Endometrial microvascular endothelial cells (primary cell): Measurements from ENCODE around the gene SNX32. TPM values are rescaled to one million over a fixed set of nuclear protein-coding genes. Genes with fewer than 3 reads are reported as not detected.

Source experiments
- in situ Hi-C: cut with HindIII; loops from 2 replicates; pipeline ENCODE4 v1.10.0; 2017; ENCODE audit warnings: low sequenced_read_pairs, low pct_unique_long_range_greater_than_20kb; ENCODE audit errors: inconsistent ontology term
- total RNA-seq: library from RNA; depleted of rRNA; stranded (reverse); fragments of >200 nt; gene quantifications from one replicate; pipeline ENCODE4 v1.2.3, GENCODE V29; 2015; ENCODE audit errors: inconsistent ontology term

Gene SNX32
- total RNA-seq, 1 donor from 2014 or later = not detected

DNA sequence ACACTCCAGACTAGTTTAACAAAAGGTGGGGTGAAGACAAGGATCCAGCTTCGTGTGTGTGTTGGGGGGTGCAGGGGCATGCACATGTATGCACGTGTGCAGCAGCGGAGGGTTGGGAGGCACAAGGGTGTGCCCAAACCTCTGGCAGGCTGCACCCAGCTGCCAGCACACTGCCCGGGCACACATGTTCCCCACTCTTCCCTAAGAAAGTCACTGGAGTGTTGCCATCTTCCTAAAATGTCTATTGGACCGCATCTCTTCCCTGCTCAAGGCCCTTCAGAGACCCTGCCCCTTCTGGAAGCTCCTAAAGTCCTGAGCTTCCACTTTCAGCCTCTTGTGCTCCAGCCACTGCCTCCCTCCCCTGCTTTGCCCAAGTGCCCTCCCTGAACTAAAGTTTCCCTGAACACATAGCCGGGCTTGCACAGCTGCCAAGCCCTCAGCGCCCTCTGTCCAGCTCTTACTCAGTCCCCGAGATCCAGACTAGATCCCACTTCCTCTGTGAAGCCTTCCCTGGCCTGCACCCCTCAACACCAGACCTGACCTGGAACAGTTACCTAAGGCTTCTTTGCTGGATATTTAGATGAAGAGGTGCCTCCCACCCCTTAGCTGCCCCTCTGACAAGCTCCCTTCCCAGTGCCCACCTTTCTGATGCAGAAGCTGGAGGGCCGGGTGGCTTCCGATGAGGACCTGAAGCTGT, 18.2 kb downstream of the SNX32 start:
- in situ Hi-C loops = no loop called here

GRCh38 chr11:65852508-65853245, 18.9 kb downstream of the SNX32 start:
- in situ Hi-C loops = no loop called here

DNA sequence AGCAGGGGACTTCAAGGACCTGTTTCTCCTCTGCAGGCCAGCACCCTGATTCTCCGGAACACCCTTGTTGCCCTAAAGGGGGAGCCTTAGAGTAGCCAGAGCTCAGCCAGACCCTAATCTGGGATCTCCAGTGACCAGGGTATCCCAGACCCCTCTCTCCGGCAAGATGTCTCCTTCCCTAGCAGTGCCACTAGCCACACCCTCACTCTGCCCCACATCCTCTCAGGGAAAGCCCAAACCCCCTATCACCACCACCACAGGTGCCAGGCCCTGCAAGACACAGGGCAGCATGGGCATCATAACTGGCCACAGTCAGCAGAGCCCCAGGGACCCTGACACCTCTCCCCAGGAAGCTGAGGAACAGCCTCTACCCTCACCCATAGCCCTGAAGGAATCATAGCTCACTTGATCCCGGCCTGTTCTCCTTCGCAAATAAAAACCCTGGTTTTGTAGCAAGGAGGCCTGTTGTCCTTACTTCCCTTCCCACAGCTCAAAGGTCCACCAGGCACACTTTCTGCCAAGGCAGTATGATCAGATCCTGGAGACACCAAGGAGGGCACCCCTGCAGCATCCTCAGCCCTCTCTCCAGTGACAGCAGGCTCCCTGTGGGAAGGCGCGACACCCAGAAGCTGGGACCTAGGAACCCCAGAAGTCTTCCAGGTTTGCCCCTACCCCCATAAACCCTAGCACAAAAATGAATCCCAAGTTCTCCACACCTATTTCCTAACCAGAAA, 19.6 kb downstream of the SNX32 start:
- in situ Hi-C loops = no loop called here

GRCh38 chr11:65854161-65854592, 20.4 kb downstream of the SNX32 start:
- in situ Hi-C loops = no loop called here

DNA sequence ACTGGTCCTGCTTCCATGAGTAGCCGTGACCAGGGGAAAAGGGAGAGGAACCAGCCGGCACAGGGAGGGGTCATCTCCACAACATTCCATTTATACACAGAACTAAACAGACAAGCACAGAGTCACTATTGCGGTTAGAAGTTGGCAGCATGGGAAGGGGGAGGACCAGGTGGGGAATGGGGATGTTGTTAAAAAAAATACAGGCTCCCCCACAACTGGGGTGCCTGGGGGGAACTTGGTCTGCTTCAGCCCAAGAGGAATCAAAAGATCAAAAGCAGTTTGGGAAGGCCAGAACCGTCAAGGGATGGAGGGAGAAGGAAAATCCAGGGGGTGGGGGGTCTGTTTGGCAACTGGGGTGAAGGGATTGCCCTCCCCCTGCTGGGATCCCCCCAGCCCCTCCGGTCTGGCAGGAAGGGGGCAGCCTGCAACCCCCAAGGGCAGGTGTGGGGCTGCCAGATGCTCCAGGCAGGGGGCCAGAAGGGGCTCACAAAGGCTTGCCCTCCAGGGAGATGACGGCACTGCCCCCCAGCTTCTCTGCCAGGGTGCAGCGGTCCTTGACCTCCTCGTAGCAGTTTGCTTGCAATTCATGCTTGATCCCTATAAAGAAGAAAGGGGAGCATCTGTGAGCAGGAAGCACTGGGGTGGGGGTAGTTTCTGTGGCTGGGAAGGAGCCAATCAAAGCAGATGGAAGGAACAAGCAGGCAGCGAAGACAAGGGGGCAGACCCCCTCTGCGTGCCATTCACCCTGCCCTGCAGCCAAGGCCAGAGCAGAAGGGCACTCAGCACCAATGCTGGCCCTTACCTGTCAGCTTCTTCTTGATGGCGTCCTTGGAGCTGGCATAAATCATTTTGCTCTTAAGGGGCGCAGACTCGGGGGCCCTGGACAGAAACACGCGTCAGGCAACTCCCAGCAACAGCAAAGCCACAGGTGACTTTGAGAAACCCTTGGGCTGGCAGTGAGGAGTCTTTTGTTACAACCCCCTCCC, 21.4 kb downstream of the SNX32 start:
- in situ Hi-C loops = no loop called here

- in situ Hi-C loops = no loop called here
Measured at GRCh38 chr11:65855927-65856363, 22.2 kb downstream of the SNX32 start.

GRCh38 chr11:65856689-65857499, 23.1 kb downstream of the SNX32 start:
- in situ Hi-C loops = no loop called here

GRCh38 chr11:65857500-65857852, 23.7 kb downstream of the SNX32 start:
- in situ Hi-C loops = no loop called here

- in situ Hi-C loops = no loop called here
Measured at GRCh38 chr11:65857853-65858680, 24.3 kb downstream of the SNX32 start, which contains the start of gene CFL1. CFL1 (minus strand) TSS chr11:65858180; CDS start chr11:65858099, 81 bp downstream.

GRCh38 chr11:65858681-65859087, 24.9 kb downstream of the SNX32 start:
- in situ Hi-C loops = no loop called here

GRCh38 chr11:65859095-65859811, 25.5 kb downstream of the SNX32 start:
- in situ Hi-C loops = no loop called here

DNA sequence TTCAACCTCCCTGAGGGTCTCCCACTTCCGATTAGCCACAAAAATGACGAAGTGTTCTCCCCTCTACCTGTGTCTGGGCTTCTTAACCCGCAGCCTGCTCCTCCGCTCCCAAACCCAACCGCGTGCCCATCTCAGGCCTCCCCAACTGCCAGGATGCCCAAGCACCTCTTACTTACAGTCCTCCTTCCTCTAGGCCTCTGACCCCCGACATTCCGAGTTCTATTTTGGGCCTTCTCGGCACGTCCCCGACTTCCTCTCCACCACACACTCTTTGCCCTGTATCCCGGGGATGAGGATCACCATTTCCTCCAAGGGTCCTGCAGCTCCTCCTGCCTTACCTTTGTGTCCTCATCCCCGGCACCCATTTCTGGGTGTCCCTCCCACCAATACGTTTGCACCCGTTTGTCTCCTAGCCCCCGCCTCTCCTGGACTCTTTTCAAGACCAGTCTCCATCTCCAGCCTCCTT, 26.1 kb downstream of the SNX32 start:
- in situ Hi-C loops = no loop called here

DNA sequence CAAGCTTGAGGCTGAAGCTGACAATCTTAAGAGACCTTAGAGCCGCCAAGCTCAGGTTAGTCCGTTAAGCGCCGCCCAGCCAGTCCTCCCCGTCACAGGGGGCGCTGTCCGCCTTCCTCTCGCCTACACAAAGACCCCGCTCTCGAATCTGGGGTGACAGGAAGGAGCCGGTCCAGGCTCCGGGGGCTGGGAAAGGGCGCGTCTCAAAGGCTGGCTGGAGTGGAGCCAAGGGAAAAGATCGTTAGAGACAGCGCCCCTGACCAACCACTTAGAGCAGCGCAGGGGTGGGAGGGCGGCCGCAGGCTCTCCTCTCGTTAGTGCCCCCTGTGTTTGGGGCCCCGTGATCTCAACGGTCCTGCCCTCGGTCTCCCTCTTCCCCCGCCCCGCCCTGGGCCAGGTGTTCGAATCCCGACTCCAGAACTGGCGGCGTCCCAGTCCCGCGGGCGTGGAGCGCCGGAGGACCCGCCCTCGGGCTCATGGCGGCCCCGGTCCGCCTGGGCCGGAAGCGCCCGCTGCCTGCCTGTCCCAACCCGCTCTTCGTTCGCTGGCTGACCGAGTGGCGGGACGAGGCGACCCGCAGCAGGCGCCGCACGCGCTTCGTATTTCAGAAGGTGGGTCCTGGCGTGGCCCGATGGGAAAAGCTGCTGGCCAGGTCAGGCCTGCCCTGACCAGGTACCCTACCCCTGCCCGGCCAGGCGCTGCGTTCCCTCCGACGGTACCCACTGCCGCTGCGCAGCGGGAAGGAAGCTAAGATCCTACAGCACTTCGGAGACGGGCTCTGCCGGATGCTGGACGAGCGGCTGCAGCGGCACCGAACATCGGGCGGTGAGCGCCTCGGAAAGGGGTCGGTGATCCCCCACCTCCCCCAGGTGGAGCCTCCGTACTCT, 26.8 kb downstream of the SNX32 start, which contains the start of gene MUS81:
MUS81 (plus strand) TSS at position 156 of the 887 bp plus-strand sequence; CDS start at position 477, 321 bp downstream.
- in situ Hi-C loops = no loop called here

- in situ Hi-C loops = no loop called here
Measured at GRCh38 chr11:65861165-65861505, 27.4 kb downstream of the SNX32 start.

- in situ Hi-C loops = no loop called here
Measured at GRCh38 chr11:65861533-65862183, 27.9 kb downstream of the SNX32 start.
